Neural crest cell (in vitro differentiated cells): ENCODE measurements around the gene RNF224. TPM values are rescaled to one million over a fixed set of nuclear protein-coding genes. Genes with fewer than 3 reads are reported as not detected.

ENCODE experiments used
- DNase-seq: peaks from one replicate; pipeline ENCODE4 v3.0.0; 2021; ENCODE audit warnings: low read depth, mixed read lengths, low spot score
- H3K27ac Mint-ChIP-seq: one replicate; pipeline ENCODE4 v1.8.0; 2021; ENCODE audit warnings: mild to moderate bottlenecking, mixed read lengths; ENCODE audit not compliant: unreplicated experiment
- H3K27me3 Mint-ChIP-seq: 2 replicates; pipeline ENCODE4 v1.8.0; 2021; ENCODE audit warnings: low read depth, mild to moderate bottlenecking, mixed read lengths
- H3K36me3 Mint-ChIP-seq: 2 replicates; pipeline ENCODE4 v1.8.0; 2021; ENCODE audit warnings: low read depth, mild to moderate bottlenecking, mixed read lengths
- H3K4me1 Mint-ChIP-seq: 2 replicates; pipeline ENCODE4 v1.8.0; 2021; ENCODE audit warnings: mixed read lengths
- H3K4me3 Mint-ChIP-seq: one replicate; pipeline ENCODE4 v1.8.0; 2021; ENCODE audit warnings: mild to moderate bottlenecking, mixed read lengths
- H3K9me3 Mint-ChIP-seq: 2 replicates; pipeline ENCODE4 v1.8.0; 2021; ENCODE audit warnings: mixed read lengths
- CTCF ChIP-seq: fragments of 200-600 bp; sonication (generic); conservative IDR thresholded peaks from 2 replicates; pipeline ENCODE4 v1.5.0; 2021; ENCODE audit warnings: antibody characterized with exemption, mild to moderate bottlenecking
- total RNA-seq: library from RNA; stranded (reverse); gene quantifications from 2 replicates; pipeline ENCODE4 v1.2.1, GENCODE V29; 2021

Gene RNF224
- total RNA-seq, 1 donor from 2014 or later: not detected

DNA sequence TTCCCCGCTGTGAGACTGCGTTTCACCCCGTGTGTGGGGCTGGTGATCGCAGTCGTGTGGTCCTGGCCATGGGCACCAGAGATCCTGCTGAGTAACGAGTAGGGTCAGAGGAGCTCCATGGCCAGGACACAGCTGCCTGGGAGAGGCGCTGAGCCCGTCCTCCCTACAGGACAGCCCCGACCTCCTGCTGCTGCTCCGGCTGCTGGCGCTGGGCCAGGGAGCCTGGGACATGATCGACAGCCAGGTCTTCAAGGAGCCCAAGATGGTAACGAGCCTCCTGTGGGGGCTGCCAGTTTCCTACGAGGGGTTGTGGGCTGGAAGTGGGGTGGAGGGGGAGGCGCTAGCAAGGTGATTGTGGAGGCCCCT is 38.8 kb downstream of the RNF224 start:
- no peak overlapping the region for H3K4me3 Mint-ChIP-seq
- H3K4me1 Mint-ChIP-seq: peaks cover 10% of the 10 kb centered on the region
- no peaks in the 10 kb centered on the region for H3K27me3 Mint-ChIP-seq
- DNase-seq: no peak
- no peaks in the 10 kb centered on the region for H3K9me3 Mint-ChIP-seq
- no peak overlapping the region for H3K27ac Mint-ChIP-seq
- H3K36me3 Mint-ChIP-seq: peaks cover 12% of the 10 kb centered on the region
- TF ChIP-seq CTCF: no peak

GRCh38 chr9:137266585-137267453 is 39.5 kb downstream of the RNF224 start:
- no peak for TF ChIP-seq CTCF
- Mint-ChIP-seq H3K36me3 (peaks cover 7% of the 10 kb centered on the region), H3K9me3 (no peaks in the 10 kb centered on the region), H3K27ac (no peak overlapping the region), H3K27me3 (no peaks in the 10 kb centered on the region), H3K4me3 (no peak overlapping the region), H3K4me1 (peaks cover 7% of the 10 kb centered on the region)
- no peak for DNase-seq

GRCh38 chr9:137267933-137268355 is 40.6 kb downstream of the RNF224 start:
- Mint-ChIP-seq H3K9me3 (no peaks in the 10 kb centered on the region), H3K4me1 (peaks cover 5% of the 10 kb centered on the region), H3K4me3 (peak overlapping the region; percentile 24), H3K27me3 (no peaks in the 10 kb centered on the region), H3K36me3 (peaks cover 6% of the 10 kb centered on the region), H3K27ac (peak overlapping the region; percentile 67)
- no peak for DNase-seq
- TF ChIP-seq CTCF: no peak

DNA sequence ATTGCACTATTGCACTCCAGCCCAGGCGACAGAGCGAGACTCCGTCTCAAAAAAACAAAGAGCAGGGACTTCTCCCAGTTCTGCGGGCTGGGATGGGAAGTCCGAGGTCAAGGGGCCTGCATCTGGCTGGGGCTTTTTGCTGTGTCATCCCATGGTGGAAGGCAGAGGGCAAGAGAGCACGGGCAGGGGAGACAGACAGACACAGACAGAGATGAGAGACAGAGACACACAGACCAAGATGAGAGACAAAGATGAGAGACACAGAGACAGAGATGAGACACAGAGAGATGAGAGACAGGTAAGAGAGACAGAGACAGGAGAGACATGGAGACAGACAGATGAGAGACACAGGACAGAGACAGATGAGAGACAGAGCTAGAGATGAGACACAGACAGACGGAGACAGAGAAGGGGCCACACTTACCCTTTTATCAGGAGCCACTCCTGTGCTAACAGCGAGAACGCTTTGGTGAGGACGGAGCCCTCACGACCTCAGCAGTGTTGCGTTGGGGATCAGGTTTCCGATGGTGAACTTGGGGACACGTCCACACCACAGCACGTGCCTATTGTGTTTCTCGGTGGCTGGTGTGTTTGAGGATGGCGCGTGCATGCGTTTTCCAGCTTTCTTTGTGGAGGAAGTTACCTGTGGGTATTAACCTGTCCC is 41.4 kb downstream of the RNF224 start:
- peaks cover 5% of the 10 kb centered on the region for H3K4me1 Mint-ChIP-seq
- TF ChIP-seq CTCF: no peak
- no peaks in the 10 kb centered on the region for H3K27me3 Mint-ChIP-seq
- DNase-seq: no peak
- H3K36me3 Mint-ChIP-seq: peaks cover 6% of the 10 kb centered on the region
- no peaks in the 10 kb centered on the region for H3K9me3 Mint-ChIP-seq
- peak overlapping the region; percentile 24 for H3K27ac Mint-ChIP-seq
- peak overlapping the region; percentile 24 for H3K4me3 Mint-ChIP-seq

- no peaks in the 10 kb centered on the region for H3K27me3 Mint-ChIP-seq
- no peak for DNase-seq
- peaks cover 5% of the 10 kb centered on the region for H3K4me1 Mint-ChIP-seq
- TF ChIP-seq CTCF: no peak
- H3K36me3 Mint-ChIP-seq: peaks cover 6% of the 10 kb centered on the region
- H3K4me3 Mint-ChIP-seq: no peak overlapping the region
- no peak overlapping the region for H3K27ac Mint-ChIP-seq
- H3K9me3 Mint-ChIP-seq: no peaks in the 10 kb centered on the region
Measured at GRCh38 chr9:137269231-137269772, 42.0 kb downstream of the RNF224 start.
